GM21737 (cell line): ENCODE results near the gene DENND1A.
"Not testable (repeated sequence)": the region's sequence is repeated elsewhere in the genome, so short reads cannot be mapped to it uniquely, and the experiment has no call there.

Experiments
- ATAC-seq: cut with Tn5 transposase; IDR thresholded peaks from one replicate; pipeline ENCODE4 v1.9.1; 2021; ENCODE audit warnings: mild to moderate bottlenecking, moderate library complexity; ENCODE audit not compliant: unreplicated experiment

Gene DENND1A

DNA sequence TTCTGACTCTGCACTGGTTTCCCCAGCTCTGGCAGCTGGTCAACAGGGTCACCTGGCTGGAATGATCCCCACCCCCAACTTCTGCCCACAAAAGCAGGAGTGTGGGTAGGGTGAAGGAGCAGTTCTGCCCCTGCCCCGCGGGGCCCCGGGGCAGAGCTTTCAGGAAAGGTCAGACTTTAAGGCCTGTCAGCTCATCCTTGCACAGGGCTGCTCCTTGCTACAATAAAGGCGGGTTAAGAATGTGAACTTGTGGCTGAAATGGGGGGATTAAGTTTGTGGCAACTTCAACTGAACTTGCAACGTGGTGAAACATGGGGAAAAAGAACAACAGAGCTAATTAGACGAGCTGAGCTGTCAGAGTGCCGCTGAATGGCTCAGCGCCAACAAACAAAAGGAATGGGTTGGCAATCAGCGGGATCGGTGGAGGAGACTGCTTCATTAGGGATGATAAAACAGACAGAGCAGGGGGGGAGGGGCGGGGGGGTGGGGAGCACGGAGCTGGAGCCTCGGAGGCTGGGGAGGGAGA is 523.2 kb downstream of the DENND1A start:
- no peak for ATAC-seq

- no peak for ATAC-seq
These were observed 523.9 kb downstream of the DENND1A start for GRCh38 chr9:123406016-123406415.

DNA sequence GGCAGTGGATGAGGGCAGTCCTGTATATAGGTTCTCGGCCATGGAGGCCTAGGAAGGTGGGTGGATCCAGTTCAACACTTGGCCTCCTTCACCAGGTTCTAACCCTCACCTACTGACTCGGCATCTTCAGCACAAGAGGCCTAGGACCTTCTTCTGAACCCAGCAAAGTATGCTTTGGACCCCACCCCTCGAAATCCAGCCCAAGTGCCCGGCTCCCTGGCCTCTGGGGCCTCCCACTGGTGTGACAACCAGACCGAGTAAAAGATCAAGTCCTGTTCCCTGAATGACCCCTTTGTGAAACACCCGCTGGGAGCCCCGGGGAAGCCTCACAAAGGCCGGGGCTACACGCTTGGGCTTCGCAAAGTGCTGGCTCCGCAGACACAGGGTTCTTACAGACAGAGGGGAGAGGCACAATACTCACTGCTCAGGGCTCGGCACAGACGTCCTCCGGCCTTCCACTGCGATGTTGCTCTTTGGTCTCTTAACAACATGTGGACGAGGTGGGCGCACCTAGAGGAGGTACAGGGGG is 526.9 kb downstream of the DENND1A start:
- ATAC-seq, result no peak

- ATAC-seq, result no peak
These were observed 527.9 kb downstream of the DENND1A start for GRCh38 chr9:123401879-123402513.

GRCh38 chr9:123400926-123401503 is 528.9 kb downstream of the DENND1A start:
- no peak for ATAC-seq

GRCh38 chr9:123399803-123400378 is 530.0 kb downstream of the DENND1A start:
- ATAC-seq, result no peak

- ATAC-seq, result not testable (repeated sequence)
These were observed 531.0 kb downstream of the DENND1A start for GRCh38 chr9:123398938-123399337.

DNA sequence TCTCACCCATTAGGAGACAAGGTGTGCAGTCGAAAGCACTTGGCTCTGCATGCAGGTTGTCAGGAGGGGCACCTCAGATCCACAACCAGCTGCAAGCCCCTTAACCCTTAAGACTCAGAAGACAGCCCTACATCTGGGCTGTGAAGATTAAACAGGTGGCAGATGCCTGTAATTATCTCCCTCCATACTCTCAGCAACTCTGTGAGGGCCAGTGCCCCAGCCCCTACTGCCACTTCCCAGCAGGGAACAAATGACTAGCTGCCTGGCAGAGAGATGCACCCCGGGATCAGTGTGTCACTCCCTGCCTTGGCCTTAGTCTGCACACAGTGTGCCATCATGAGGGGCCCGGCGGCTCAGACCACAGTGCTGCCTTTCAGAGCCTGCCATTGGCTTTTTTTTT is 532.0 kb downstream of the DENND1A start:
- no peak for ATAC-seq

- ATAC-seq, result no peak
These were observed 534.0 kb downstream of the DENND1A start for GRCh38 chr9:123395689-123396511.

DNA sequence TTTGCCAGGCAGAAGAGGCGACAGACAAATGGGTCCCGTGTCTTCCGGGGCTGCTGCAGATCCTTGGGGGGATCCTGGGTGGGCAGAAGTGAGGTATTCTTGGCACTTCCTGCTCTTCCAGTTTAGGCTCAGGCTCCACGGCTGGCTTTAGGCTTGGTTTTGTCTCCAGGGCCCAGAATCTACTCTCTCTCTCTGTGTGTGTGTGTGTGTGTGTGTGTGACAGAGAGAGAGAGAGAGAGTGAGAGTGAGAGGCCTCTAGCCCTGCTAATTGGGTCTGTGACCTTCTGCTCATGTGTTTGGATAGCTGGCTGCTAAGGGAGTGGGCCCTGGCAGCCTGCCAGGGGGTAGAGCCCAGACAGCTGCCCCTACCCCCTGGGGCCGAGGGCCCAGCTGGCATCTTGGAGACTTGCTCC is 534.6 kb downstream of the DENND1A start:
- no peak for ATAC-seq

DNA sequence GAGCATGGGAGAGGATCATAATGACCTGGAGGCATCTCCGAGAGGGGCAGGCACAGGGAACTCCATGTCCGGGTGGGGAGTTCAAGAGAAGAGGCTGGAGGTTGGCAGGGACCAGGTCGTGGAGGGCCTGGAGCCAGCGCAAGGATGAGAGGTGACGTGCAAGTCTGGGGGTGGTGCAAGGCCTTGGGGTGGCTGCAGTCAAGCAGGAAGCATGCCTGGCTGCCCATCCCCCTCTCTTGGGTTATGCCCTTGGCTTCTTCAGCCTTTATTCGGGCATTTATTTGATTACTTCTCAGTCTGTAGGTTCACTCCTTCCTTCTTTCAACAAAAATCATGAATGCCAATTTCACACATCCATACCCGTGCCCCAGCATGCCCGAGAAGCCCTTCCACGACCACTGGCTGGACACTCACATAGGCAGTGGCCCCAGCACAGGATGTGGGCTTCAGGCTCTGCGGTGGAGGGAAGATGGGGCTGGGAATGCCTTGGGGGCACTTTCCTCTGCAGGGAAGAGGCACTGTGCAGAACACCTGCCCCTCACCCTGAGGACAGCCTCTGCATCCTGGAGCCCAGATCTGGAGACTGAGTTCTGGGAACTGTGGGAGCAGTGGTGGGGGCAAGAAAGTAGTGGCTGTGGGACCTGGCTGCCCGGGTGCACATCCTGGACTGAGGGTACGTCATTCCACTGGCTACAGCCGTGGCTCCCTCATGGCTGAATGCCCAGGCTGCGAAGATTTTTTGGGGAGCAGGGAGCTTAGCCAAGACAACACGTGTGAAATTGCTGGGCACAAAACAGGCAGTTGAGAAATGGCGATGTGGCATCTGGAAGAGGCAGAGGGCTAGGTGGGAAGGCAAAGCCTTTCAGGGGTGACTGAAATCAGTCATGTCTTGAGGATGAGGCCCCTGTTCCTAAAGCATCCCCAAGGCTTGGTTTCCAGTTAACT is 535.4 kb downstream of the DENND1A start:
- ATAC-seq, result no peak

DNA sequence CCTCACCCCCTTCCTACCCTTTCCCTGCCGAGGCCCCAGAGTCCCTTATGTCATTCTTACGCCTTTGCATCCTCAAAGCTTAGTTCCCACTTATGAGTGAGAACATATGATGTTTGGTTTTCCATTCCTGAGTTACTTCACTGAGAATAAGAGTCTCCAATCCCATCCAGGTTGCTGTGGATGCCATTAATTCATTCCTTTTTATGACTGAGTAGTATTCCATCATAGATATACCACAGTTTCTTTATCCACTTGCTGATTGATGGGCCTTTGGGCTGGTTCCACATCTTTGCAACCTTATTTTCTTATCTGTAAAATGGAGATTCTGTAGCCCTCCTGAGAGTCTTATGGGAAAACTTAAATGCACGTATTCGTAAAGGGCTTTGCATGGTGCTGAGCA is 537.1 kb downstream of the DENND1A start:
- ATAC-seq, result no peak

- ATAC-seq, result no peak
These were observed 538.0 kb downstream of the DENND1A start for GRCh38 chr9:123391946-123392345.

- no peak for ATAC-seq
These were observed 538.7 kb downstream of the DENND1A start for GRCh38 chr9:123391233-123391632.

DNA sequence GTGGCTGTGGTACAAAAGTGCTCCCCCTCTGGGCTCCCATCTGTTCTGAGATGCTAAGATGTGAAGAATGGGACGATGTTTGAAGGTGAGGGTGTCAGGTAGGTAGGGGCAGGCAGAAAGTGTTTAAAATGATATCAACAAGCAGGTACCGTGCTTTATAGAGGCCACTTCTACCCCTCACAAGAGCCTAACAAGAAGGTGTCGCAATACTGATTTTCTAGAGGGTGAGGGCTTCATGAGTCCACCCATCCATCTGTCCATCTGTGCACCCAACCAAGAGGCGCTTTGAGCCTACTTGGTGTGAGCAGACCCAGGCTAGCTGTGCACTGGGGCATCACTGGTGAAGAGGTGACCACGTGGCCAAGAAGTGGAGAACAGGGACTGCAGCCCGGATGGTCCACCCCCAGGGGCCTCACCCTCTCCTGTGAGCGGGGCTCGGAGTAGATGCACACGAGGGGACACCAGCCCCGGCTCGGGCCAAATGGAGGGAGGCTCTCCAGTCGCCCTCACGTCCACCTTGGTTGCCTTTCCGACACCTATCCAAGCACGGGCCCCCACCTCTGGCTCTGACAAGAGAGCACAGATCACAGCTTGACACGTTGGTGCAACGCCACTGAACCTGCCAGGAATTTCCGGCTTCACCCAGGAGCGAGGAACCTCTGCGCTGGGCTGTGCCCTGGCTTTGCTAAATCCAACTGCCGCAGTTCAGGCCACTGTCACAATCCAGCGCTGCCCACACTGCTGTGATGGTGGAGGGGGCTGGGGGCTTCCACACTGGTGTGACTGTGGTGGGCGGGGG is 539.4 kb downstream of the DENND1A start:
- ATAC-seq, result no peak

GRCh38 chr9:123389698-123390097 is 540.2 kb downstream of the DENND1A start:
- no peak for ATAC-seq

DNA sequence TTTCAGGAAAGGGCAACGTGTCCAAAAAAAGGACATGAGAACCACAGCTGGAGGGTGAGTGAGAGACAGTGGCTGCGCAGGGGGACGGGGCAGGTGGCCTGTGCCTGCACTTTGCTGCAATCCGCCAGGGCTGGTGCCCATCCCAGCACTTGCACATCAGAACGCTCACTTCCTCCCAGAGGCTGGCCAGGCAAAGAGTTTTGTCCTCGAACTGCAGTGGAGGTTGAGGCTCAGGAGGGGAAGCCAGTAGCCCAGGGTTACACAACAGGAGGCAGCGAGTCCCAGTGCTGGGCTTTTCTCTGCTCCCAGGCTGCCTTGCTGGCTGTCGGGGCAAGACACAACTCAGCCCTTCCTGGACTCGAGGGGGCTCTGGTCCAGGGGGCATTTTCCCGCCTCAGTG is 540.9 kb downstream of the DENND1A start:
- ATAC-seq, result no peak

DNA sequence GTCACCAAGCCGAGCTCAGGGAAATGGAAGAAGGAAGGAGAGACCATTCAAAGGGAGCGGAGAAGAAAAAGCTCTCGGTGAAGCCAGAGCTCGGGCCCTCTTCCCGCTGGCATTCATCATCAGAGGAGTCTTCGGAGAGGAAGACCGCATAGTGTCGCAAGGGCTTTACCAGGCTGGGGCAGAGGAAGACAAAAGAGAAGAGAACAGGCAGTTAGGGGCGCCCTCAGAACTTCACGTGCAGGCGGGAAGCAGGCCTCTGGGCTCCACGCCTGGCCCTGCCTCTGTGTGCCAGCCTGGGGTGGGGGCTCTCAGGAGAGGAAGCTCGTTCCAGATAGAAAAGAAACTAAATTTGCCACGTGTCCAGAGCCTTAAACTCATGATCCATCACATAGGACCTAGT is 542.2 kb downstream of the DENND1A start:
- ATAC-seq, result no peak

DNA sequence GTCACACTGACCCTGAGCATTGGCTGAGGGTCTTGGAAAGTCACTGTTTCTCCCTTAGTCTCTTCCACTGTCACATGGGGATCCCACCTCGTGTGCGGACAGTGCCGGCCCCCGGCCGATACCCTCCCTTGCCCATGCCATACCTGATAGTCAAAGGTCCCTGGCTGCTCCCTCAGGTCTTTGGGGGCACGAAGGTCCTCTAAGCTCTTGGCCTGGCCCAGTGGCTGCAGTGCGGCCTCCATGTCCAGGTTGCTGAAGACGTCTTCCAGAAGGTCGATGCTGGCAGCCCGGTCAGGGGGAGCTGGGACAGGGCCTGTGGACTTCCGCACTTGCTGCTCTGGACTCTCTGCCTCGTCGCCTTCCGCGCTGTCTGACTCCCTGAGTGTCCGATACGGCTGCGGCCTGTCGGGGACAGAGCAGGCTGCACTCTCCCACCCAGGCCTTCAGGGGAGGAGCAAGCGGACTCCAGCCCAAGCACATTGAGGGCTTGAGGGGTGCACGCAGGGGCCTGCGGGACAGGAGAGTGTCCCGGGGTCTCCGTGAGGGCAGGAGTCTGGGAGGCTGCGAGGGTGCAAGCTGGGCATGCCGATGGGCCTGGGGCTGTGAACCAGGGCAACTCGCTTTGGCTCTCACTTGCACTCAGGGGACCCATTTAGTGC is 546.3 kb downstream of the DENND1A start:
- ATAC-seq, result no peak
